ENCODE measurements around the gene RBMS1. TPM values are rescaled to one million over a fixed set of nuclear protein-coding genes. Genes with fewer than 3 reads are reported as not detected.
A peak's percentile ranks its signal among the peaks of the same experiment; 100 is the strongest.

The RBMS1 gene
- total and polyA plus RNA-seq, 2 of the 13 experiments (the other 11 are each of a cell fraction or from before 2014, with no cell fraction given) = 55.5 to 110 TPM

DNA sequence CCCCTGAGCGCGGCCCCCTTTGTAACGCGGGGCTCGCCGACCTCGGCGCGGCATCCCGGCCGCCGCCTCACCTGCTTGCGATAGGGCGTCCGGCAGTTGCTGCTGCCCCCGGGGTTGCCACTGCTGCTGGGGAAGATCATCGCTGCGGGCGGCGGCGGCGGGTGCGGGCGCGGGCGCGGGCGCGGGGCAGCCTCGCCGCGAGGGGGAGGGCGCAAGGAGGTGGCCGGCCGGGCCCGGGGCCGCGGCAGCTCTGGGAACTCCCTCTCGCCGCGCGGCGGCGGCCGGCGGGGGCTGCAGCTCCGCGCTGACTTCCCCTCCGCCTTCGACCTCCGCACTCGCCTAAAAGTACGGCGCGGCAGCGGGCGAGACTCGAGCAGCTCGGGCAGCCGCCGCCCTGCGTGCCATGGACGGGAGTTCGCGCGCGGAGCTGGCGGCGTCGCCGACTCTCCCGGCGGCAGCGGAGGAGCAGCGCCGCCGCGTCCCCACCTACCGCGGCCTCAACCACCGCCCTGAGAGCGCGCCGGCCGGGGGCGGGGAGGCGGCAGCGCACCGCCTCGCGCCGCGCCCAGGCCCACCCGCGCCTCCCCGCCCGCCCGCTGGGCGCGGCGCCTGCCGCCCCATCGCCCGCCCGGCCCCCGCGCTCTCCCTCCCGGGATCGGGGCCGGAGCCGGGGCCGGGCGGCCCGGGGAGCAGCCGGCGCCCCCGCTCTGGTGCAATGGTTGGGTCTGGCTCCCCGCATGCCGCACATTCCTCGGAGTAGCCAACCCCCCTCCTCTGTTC, 86.0 kb downstream of the RBMS1 start (continued):
- TF ChIP-seq LCORL (IDR thresholded peaks at IDR 0.05) (no peak), LCORL (CRISPR knock-in tag; IDR thresholded peaks at IDR 0.05) (peak; percentile 56; the same call in 1 of the 2 replicates), SAP130 (CRISPR knock-in tag; IDR thresholded peaks at IDR 0.05; ENCODE audit: low read depth) (peak; percentile 5; the same call in 1 of the 2 replicates), ZNF263 (CRISPR knock-in tag; IDR thresholded peaks at IDR 0.05) (peak; percentile 19; the same call in 1 of the 2 replicates), ZMYM4 (CRISPR knock-in tag; IDR thresholded peaks at IDR 0.05) (no peak), EHMT2 (IDR thresholded peaks at IDR 0.05; ENCODE audit: borderline replicate concordance, low read depth, low read length) (no peak), ZNF530 (CRISPR knock-in tag; IDR thresholded peaks at IDR 0.05; ENCODE audit: low read depth) (no peak), KLF9 (CRISPR knock-in tag; IDR thresholded peaks at IDR 0.05; ENCODE audit: low read depth) (no peak), KMT2B (CRISPR knock-in tag; IDR thresholded peaks at IDR 0.05) (0 out of 2 replicates have a peak, but pooled peaks have one; percentile 18), POLR2G (IDR thresholded peaks at IDR 0.05; ENCODE audit: low read depth, low read length) (peak; percentile 32; the same call in 1 of the 2 replicates), JDP2 (CRISPR knock-in tag; IDR thresholded peaks at IDR 0.05; ENCODE audit: borderline replicate concordance) (no peak), CCDC6 (CRISPR knock-in tag; IDR thresholded peaks at IDR 0.05) (0 out of 2 replicates have a peak, but pooled peaks have one; percentile 52)
- TF ChIP-seq, protein P1, sequence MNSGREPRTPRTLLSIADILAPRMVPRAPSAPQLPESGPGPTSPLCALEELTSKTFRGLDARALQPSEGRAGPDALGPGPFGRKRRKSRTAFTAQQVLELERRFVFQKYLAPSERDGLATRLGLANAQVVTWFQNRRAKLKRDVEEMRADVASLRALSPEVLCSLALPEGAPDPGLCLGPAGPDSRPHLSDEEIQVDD (CRISPR knock-in tag; IDR thresholded peaks at IDR 0.05; ENCODE audit: borderline replicate concordance) = no peak
- TF ChIP-seq, protein P2, sequence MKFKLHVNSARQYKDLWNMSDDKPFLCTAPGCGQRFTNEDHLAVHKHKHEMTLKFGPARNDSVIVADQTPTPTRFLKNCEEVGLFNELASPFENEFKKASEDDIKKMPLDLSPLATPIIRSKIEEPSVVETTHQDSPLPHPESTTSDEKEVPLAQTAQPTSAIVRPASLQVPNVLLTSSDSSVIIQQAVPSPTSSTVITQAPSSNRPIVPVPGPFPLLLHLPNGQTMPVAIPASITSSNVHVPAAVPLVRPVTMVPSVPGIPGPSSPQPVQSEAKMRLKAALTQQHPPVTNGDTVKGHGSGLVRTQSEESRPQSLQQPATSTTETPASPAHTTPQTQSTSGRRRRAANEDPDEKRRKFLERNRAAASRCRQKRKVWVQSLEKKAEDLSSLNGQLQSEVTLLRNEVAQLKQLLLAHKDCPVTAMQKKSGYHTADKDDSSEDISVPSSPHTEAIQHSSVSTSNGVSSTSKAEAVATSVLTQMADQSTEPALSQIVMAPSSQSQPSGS (CRISPR knock-in tag; IDR thresholded peaks at IDR 0.05) = no peak
- TF ChIP-seq, protein P3, sequence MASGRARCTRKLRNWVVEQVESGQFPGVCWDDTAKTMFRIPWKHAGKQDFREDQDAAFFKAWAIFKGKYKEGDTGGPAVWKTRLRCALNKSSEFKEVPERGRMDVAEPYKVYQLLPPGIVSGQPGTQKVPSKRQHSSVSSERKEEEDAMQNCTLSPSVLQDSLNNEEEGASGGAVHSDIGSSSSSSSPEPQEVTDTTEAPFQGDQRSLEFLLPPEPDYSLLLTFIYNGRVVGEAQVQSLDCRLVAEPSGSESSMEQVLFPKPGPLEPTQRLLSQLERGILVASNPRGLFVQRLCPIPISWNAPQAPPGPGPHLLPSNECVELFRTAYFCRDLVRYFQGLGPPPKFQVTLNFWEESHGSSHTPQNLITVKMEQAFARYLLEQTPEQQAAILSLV (CRISPR knock-in tag; IDR thresholded peaks at IDR 0.05; ENCODE audit: borderline replicate concordance) = no peak; the same call in 1 of the 2 replicates
- TF ChIP-seq, protein P4, sequence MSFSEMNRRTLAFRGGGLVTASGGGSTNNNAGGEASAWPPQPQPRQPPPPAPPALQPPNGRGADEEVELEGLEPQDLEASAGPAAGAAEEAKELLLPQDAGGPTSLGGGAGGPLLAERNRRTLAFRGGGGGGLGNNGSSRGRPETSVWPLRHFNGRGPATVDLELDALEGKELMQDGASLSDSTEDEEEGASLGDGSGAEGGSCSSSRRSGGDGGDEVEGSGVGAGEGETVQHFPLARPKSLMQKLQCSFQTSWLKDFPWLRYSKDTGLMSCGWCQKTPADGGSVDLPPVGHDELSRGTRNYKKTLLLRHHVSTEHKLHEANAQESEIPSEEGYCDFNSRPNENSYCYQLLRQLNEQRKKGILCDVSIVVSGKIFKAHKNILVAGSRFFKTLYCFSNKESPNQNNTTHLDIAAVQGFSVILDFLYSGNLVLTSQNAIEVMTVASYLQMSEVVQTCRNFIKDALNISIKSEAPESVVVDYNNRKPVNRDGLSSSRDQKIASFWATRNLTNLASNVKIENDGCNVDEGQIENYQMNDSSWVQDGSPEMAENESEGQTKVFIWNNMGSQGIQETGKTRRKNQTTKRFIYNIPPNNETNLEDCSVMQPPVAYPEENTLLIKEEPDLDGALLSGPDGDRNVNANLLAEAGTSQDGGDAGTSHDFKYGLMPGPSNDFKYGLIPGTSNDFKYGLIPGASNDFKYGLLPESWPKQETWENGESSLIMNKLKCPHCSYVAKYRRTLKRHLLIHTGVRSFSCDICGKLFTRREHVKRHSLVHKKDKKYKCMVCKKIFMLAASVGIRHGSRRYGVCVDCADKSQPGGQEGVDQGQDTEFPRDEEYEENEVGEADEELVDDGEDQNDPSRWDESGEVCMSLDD (CRISPR knock-in tag; IDR thresholded peaks at IDR 0.05; ENCODE audit: borderline replicate concordance) = no peak
- TF ChIP-seq, protein P5, sequence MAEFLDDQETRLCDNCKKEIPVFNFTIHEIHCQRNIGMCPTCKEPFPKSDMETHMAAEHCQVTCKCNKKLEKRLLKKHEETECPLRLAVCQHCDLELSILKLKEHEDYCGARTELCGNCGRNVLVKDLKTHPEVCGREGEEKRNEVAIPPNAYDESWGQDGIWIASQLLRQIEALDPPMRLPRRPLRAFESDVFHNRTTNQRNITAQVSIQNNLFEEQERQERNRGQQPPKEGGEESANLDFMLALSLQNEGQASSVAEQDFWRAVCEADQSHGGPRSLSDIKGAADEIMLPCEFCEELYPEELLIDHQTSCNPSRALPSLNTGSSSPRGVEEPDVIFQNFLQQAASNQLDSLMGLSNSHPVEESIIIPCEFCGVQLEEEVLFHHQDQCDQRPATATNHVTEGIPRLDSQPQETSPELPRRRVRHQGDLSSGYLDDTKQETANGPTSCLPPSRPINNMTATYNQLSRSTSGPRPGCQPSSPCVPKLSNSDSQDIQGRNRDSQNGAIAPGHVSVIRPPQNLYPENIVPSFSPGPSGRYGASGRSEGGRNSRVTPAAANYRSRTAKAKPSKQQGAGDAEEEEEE (CRISPR knock-in tag; IDR thresholded peaks at IDR 0.05; ENCODE audit: borderline replicate concordance) = no peak
- TF ChIP-seq, protein P6, sequence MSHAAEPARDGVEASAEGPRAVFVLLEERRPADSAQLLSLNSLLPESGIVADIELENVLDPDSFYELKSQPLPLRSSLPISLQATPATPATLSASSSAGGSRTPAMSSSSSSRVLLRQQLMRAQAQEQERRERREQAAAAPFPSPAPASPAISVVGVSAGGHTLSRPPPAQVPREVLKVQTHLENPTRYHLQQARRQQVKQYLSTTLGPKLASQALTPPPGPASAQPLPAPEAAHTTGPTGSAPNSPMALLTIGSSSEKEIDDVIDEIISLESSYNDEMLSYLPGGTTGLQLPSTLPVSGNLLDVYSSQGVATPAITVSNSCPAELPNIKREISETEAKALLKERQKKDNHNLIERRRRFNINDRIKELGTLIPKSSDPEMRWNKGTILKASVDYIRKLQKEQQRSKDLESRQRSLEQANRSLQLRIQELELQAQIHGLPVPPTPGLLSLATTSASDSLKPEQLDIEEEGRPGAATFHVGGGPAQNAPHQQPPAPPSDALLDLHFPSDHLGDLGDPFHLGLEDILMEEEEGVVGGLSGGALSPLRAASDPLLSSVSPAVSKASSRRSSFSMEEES (CRISPR knock-in tag; IDR thresholded peaks at IDR 0.05) = no peak

Measured in HepG2 (cell line).